A549 (cell line): ENCODE data around the gene ANKRD17. TPM values are rescaled to one million over a fixed set of nuclear protein-coding genes. Genes with fewer than 3 reads are reported as not detected.

Experiments
- ATAC-seq, 2 experiments: fragments of 200-7000 bp in 1 of 2; fragments of >200 bp in 1 of 2; cut with Nextera tagmentation in 1 of 2; cut with Tn5 transposase in 1 of 2; 3 replicates each; pipeline versions ENCODE4 v1.8.0 to v1.9.1; 2018 to 2020; ENCODE audit warnings: mild to moderate bottlenecking in 1 of 2, moderate library complexity in 1 of 2
- CTCF ChIA-PET: fragments of 300-600 bp; sonication (Branson Sonifier 250); formaldehyde crosslinking; extraction: SDS; loops from one replicate; lab custom pipeline; 2021; ENCODE audit warnings: antibody characterized with exemption, inconsistent platforms; lab: Yijun Ruan, JAX
- POLR2A ChIA-PET: fragments of 350-600 bp; formaldehyde crosslinking; extraction: SDS; loops from one replicate; lab custom pipeline; 2021; ENCODE audit warnings: antibody characterized with exemption, inconsistent platforms; lab: Yijun Ruan, JAX
- DNase-seq, 2 experiments: peaks; one replicate each; pipeline versions ENCODE4 v3.0.0 to v3.0.0-alpha.2; 2011 to 2016; ENCODE audit warnings: low read depth in 1 of 2, low spot score in 1 of 2
- FAIRE-seq: peaks from 2 replicates; lab custom pipeline; 2011; peaks lifted over from hg19 to GRCh38; lab: Jason Lieb, UNC
- H3K27ac ChIP-seq, 2 experiments: fragments of >200 bp; sonication (Bioruptor Twin); formaldehyde crosslinking; 3 replicates each; pipeline ENCODE4 v1.5.1; 2016 to 2017
- H3K4me1 ChIP-seq: fragments of >200 bp; sonication (Bioruptor Twin); formaldehyde crosslinking; 3 replicates; pipeline ENCODE4 v1.6.1; 2016
- H3K4me2 ChIP-seq: fragments of >200 bp; sonication (Bioruptor Twin); formaldehyde crosslinking; 3 replicates; pipeline ENCODE4 v1.6.1; 2016
- H3K4me3 ChIP-seq: fragments of >200 bp; sonication (Bioruptor Twin); formaldehyde crosslinking; 3 replicates; pipeline ENCODE4 v1.5.1; 2016
- H3K9me3 ChIP-seq: fragments of >200 bp; sonication (Bioruptor Twin); formaldehyde crosslinking; 3 replicates; pipeline ENCODE4 v1.6.1; 2016
- BHLHE40 ChIP-seq: IDR thresholded peaks from 2 replicates; pipeline ENCODE4 v1.6.1; 2012; ENCODE audit warnings: low read depth, low read length, inconsistent platforms
- CBX2 ChIP-seq: fragments of 200-600 bp; sonication (generic); IDR thresholded peaks from 2 replicates; pipeline ENCODE4 v1.6.1; 2016; ENCODE audit warnings: low read depth, mild to moderate bottlenecking, borderline replicate concordance
- EHMT2 ChIP-seq: fragments of 200-600 bp; sonication (generic); IDR thresholded peaks from 2 replicates; pipeline ENCODE4 v1.6.1; 2016; ENCODE audit warnings: antibody characterized with exemption, low read depth, mild to moderate bottlenecking, moderate library complexity
- EP300 ChIP-seq, 2 experiments: fragments of >200 bp; sonication (Bioruptor Twin); formaldehyde crosslinking; IDR thresholded peaks; 2 replicates in 1 of 2; 3 replicates in 1 of 2; pipeline ENCODE4 v1.6.1; 2016 to 2017
- ESRRA ChIP-seq: fragments of 150-350 bp; IDR thresholded peaks from 2 replicates; pipeline ENCODE4 v1.6.1; 2014; ENCODE audit warnings: mild to moderate bottlenecking, low read length, borderline replicate concordance
- HEYL ChIP-seq: fragments of 250-450 bp; sonication (Bioruptor Pico); IDR thresholded peaks from 2 replicates; pipeline ENCODE4 v1.8.0; 2021; ENCODE audit warnings: mild to moderate bottlenecking, moderate library complexity
- HOXA7 ChIP-seq: fragments of 250-450 bp; sonication (Bioruptor Pico); IDR thresholded peaks from 2 replicates; pipeline ENCODE4 v1.5.0; 2020; ENCODE audit warnings: mild to moderate bottlenecking, moderate library complexity
- HOXB5 ChIP-seq: fragments of 250-450 bp; sonication (Bioruptor Pico); IDR thresholded peaks from 2 replicates; pipeline ENCODE4 v1.5.0; 2020; ENCODE audit warnings: mild to moderate bottlenecking, moderate library complexity
- KDM1A ChIP-seq: fragments of 200-600 bp; sonication (generic); IDR thresholded peaks from 2 replicates; pipeline ENCODE4 v1.6.1; 2016; ENCODE audit warnings: low read depth, mild to moderate bottlenecking
- MAFK ChIP-seq: fragments of 450-650 bp; IDR thresholded peaks from 2 replicates; pipeline ENCODE4 v1.6.1; 2014; ENCODE audit not compliant: partially characterized antibody
- NPAS2 ChIP-seq: fragments of 250-450 bp; sonication (Bioruptor Pico); IDR thresholded peaks from 2 replicates; pipeline ENCODE4 v1.8.0; 2022; ENCODE audit warnings: mild to moderate bottlenecking, moderate library complexity, borderline replicate concordance
- RFX5 ChIP-seq: fragments of 450-650 bp; IDR thresholded peaks from 2 replicates; pipeline ENCODE4 v1.7.1; 2014; ENCODE audit warnings: antibody characterized with exemption, mild to moderate bottlenecking, moderate library complexity
- RNF2 ChIP-seq: fragments of 200-600 bp; sonication (generic); IDR thresholded peaks from 2 replicates; pipeline ENCODE4 v1.6.1; 2016; ENCODE audit warnings: low read depth, mild to moderate bottlenecking, antibody characterized with exemption, moderate library complexity, borderline replicate concordance
- TFCP2L1 ChIP-seq: fragments of 250-450 bp; sonication (Bioruptor Pico); IDR thresholded peaks from 2 replicates; pipeline ENCODE4 v1.5.0; 2021; ENCODE audit warnings: mild to moderate bottlenecking
- ZFP36 ChIP-seq: fragments of 450-650 bp; IDR thresholded peaks from 2 replicates; pipeline ENCODE4 v1.6.1; 2014; ENCODE audit warnings: borderline replicate concordance; ENCODE audit not compliant: partially characterized antibody
- ZSCAN20 ChIP-seq: fragments of 250-450 bp; sonication (Bioruptor Pico); IDR thresholded peaks from 2 replicates; pipeline ENCODE4 v1.8.0; 2022; ENCODE audit warnings: mild to moderate bottlenecking, moderate library complexity
- WGBS: methylation state at CpG from one replicate; pipeline ENCODE4 v1.1.6; 2017; ENCODE audit errors: missing lambda C conversion rate; 5-methylcytosine and 5-hydroxymethylcytosine counted together
- polyA plus RNA-seq, 4 experiments: library from polyadenylated mRNA; depleted of rRNA in 3 of 4; stranded (reverse); fragments of >200 nt; fragmentation: RNase III in 1 of 4; extraction: RNeasy Plus Mini Kit Qiagen cat#74134 plus additional on column Dnase treatment in 1 of 4; gene quantifications; 2 replicates in 3 of 4; 3 replicates in 1 of 4; pipeline ENCODE4 v1.2.3, GENCODE V29; 2011 to 2017
- TF ChIP-seq, protein P1 (sequence below): fragments of 200-600 bp; sonication (generic); IDR thresholded peaks from 2 replicates; pipeline ENCODE4 v1.6.1; 2016; ENCODE audit warnings: antibody characterized with exemption, mild to moderate bottlenecking, moderate library complexity
- TF ChIP-seq, protein P2 (sequence below): IDR thresholded peaks from 2 replicates; pipeline ENCODE4 v1.6.1; 2012
- TF ChIP-seq, protein P3 (sequence below): fragments of >200 bp; sonication (Bioruptor Twin); formaldehyde crosslinking; IDR thresholded peaks from 2 replicates; pipeline ENCODE4 v1.6.1; 2016
- TF ChIP-seq, protein P4 (sequence below): fragments of 250-450 bp; sonication (Bioruptor Pico); IDR thresholded peaks from 2 replicates; pipeline ENCODE4 v1.5.0; 2020; ENCODE audit warnings: low read depth, mild to moderate bottlenecking, moderate library complexity
- TF ChIP-seq, protein P5 (sequence below): fragments of >200 bp; sonication (Bioruptor Twin); formaldehyde crosslinking; IDR thresholded peaks from 3 replicates; pipeline ENCODE4 v1.5.1; 2016

The ANKRD17 gene
- polyA plus RNA-seq, 2 of the 4 experiments (the other 2 are of a cell fraction): 18.1 to 43.5 TPM

DNA sequence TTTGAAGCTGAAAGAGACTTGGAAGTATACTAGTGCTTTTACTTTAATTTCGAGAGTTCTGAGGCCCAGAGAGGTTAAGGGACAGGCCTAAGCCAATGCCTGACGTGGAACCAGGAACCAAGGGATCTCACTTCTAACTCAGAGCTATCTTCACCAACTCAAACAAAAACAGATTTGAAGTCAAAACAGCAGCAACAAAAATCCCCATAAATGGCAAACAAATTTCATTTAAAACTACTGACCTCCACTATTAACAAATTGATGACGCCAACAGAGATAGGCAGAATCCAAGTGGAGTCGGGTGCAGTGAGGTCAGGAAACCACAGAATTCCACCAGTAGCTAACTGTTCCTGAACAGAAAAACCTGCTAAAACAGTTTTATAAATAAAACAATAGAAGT lies 194.1 kb downstream of the ANKRD17 start:
- no peak overlapping the region for H3K4me2 ChIP-seq
- ChIA-PET CTCF (interaction anchor here (1.4 kb wide), 1 partner anchor 769 kb away, joined by 4 read pairs; no protein-coding TSS in a partner anchor), POLR2A (no interaction called here)
- TF ChIP-seq HOXB5 (CRISPR knock-in tag): no peak
- TF ChIP-seq, protein P1, sequence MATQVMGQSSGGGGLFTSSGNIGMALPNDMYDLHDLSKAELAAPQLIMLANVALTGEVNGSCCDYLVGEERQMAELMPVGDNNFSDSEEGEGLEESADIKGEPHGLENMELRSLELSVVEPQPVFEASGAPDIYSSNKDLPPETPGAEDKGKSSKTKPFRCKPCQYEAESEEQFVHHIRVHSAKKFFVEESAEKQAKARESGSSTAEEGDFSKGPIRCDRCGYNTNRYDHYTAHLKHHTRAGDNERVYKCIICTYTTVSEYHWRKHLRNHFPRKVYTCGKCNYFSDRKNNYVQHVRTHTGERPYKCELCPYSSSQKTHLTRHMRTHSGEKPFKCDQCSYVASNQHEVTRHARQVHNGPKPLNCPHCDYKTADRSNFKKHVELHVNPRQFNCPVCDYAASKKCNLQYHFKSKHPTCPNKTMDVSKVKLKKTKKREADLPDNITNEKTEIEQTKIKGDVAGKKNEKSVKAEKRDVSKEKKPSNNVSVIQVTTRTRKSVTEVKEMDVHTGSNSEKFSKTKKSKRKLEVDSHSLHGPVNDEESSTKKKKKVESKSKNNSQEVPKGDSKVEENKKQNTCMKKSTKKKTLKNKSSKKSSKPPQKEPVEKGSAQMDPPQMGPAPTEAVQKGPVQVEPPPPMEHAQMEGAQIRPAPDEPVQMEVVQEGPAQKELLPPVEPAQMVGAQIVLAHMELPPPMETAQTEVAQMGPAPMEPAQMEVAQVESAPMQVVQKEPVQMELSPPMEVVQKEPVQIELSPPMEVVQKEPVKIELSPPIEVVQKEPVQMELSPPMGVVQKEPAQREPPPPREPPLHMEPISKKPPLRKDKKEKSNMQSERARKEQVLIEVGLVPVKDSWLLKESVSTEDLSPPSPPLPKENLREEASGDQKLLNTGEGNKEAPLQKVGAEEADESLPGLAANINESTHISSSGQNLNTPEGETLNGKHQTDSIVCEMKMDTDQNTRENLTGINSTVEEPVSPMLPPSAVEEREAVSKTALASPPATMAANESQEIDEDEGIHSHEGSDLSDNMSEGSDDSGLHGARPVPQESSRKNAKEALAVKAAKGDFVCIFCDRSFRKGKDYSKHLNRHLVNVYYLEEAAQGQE: no peak
- no peak for TF ChIP-seq RNF2
- TF ChIP-seq ZFP36: no peak
- no peak for TF ChIP-seq RFX5
- no peak for TF ChIP-seq HOXA7 (CRISPR knock-in tag)
- TF ChIP-seq, protein P2, sequence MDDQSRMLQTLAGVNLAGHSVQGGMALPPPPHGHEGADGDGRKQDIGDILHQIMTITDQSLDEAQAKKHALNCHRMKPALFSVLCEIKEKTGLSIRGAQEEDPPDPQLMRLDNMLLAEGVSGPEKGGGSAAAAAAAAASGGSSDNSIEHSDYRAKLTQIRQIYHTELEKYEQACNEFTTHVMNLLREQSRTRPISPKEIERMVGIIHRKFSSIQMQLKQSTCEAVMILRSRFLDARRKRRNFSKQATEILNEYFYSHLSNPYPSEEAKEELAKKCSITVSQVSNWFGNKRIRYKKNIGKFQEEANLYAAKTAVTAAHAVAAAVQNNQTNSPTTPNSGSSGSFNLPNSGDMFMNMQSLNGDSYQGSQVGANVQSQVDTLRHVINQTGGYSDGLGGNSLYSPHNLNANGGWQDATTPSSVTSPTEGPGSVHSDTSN: no peak
- no peak for TF ChIP-seq ESRRA
- TF ChIP-seq EP300 (IDR thresholded peaks at IDR 0.05): no peak
- TF ChIP-seq ZSCAN20 (CRISPR knock-in tag): no peak
- TF ChIP-seq HEYL (CRISPR knock-in tag): no peak
- TF ChIP-seq MAFK: no peak
- TF ChIP-seq, protein P3, sequence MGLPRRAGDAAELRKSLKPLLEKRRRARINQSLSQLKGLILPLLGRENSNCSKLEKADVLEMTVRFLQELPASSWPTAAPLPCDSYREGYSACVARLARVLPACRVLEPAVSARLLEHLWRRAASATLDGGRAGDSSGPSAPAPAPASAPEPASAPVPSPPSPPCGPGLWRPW: no peak
- TF ChIP-seq CBX2: no peak
- no peak for TF ChIP-seq KDM1A
- TF ChIP-seq TFCP2L1 (CRISPR knock-in tag): no peak
- TF ChIP-seq NPAS2 (CRISPR knock-in tag): no peak
- TF ChIP-seq, protein P4, sequence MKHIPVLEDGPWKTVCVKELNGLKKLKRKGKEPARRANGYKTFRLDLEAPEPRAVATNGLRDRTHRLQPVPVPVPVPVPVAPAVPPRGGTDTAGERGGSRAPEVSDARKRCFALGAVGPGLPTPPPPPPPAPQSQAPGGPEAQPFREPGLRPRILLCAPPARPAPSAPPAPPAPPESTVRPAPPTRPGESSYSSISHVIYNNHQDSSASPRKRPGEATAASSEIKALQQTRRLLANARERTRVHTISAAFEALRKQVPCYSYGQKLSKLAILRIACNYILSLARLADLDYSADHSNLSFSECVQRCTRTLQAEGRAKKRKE (CRISPR knock-in tag): no peak
- TF ChIP-seq EHMT2: no peak
- no peak for ATAC-seq
- FAIRE-seq: no peak
- H3K9me3 ChIP-seq: no peaks in the 10 kb centered on the region
- no peaks in the 10 kb centered on the region; the same call in 2 of the 3 replicates for H3K4me1 ChIP-seq
- DNase-seq: no peak
- H3K27ac ChIP-seq: no peak overlapping the region
- 85% methylated on average over 4 of the region's 4 CpGs for WGBS
- H3K4me3 ChIP-seq: no peak overlapping the region

DNA sequence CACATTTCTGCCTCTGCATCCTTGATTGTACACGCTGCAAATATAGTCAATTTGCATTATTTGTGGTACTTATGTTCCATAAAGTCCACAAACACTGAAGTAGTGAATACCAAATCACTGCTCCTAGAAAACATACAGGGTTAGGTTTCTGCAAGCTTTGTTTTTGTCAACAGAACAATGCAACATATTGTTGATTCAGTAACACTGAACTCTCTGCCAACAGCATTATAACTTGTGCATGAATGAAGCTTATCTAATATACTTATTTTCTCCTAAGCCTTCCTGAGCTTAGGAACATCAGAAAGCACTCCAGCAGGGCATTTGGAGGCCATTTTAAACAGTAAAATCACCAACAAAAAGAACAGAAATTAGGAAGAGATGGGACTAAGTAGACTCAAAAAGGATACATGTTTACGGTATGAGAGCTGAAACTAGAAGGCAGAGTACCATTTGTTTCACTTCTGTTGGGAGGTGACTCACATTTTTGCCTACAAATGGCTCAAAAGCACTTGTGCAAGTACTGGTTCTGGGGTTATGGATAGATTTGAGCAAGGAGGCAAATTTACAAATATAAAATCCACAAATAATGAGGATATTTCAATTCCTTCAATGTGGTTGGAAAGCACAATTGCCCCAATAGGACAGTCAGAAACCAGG lies 203.2 kb downstream of the ANKRD17 start:
- CTCF ChIA-PET: no interaction called here
- ATAC-seq (no peak), FAIRE-seq (no peak), DNase-seq (no peak)
- no peaks in the 10 kb centered on the region for H3K9me3 ChIP-seq
- TF ChIP-seq, protein P5, sequence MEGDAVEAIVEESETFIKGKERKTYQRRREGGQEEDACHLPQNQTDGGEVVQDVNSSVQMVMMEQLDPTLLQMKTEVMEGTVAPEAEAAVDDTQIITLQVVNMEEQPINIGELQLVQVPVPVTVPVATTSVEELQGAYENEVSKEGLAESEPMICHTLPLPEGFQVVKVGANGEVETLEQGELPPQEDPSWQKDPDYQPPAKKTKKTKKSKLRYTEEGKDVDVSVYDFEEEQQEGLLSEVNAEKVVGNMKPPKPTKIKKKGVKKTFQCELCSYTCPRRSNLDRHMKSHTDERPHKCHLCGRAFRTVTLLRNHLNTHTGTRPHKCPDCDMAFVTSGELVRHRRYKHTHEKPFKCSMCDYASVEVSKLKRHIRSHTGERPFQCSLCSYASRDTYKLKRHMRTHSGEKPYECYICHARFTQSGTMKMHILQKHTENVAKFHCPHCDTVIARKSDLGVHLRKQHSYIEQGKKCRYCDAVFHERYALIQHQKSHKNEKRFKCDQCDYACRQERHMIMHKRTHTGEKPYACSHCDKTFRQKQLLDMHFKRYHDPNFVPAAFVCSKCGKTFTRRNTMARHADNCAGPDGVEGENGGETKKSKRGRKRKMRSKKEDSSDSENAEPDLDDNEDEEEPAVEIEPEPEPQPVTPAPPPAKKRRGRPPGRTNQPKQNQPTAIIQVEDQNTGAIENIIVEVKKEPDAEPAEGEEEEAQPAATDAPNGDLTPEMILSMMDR: no peak
- TF ChIP-seq BHLHE40 (no peak), ZSCAN20 (CRISPR knock-in tag) (no peak), CBX2 (no peak)
- no peak overlapping the region for H3K4me2 ChIP-seq
- H3K4me1 ChIP-seq: no peaks in the 10 kb centered on the region
- POLR2A ChIA-PET: no interaction called here
- WGBS: 91% methylated on average over 2 of the region's 2 CpGs
- no peak overlapping the region for H3K27ac ChIP-seq
- no peak overlapping the region for H3K4me3 ChIP-seq
